ENCODE results near the gene ZP3. TPM values are rescaled to one million over a fixed set of nuclear protein-coding genes. Genes with fewer than 3 reads are reported as not detected.
"Not testable (repeated sequence)": the region's sequence is repeated elsewhere in the genome, so short reads cannot be mapped to it uniquely, and the experiment has no call there.

ZP3 gene
- total and polyA plus RNA-seq, 4 donors: 0.38 to 3.2 (median 1.8) TPM

DNA sequence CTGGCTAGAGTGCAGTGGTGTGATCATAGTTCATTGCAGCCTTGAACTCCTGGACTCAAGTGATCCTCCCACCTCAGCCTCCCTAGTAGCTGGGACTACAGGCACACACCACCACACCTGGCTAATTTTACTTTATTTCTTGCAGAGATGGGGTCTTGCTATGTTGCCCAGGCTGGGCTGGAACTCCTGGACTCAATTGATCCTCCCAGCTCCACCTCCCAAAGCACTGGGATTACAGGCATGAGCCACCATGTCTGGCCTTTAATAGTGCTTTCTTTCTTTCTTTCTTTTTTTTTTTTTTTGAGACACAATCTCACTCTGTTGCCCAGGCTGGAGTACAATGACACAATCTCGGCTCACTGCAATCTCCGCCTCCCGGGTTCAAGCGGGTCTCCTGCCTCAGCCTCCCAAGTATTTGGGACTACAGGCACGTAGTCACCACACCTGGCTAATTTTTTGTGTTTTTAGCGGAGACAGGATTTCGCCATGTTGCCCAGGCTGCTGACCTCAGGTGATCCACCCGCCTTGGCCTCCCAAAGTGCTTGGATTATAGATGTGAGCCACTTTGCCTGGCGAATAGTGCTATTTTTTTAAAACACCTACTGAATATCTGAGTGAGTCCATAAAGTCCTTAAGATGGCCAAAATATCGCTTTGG lies 7.0 kb upstream of the ZP3 start:
- H3K9me3 ChIP-seq (ENCODE audit: control insufficient read depth, low read length); intact Hi-C loops (cut with DNase I); H3K27me3 ChIP-seq (ENCODE audit: control insufficient read depth in 1 of 2, insufficient read depth in 2 of 2, low read length in 1 of 2); H3K36me3 ChIP-seq (ENCODE audit: control insufficient read depth in 1 of 2, insufficient read depth in 2 of 2, low read length in 1 of 2); ATAC-seq (ENCODE audit: low FRiP score); H3K27ac ChIP-seq (ENCODE audit: low read depth in 1 of 2, low read length in 2 of 2); H3K4me1 ChIP-seq (ENCODE audit: control insufficient read depth in 1 of 2, insufficient read depth in 2 of 2, low read length in 2 of 2); H3K4me3 ChIP-seq (ENCODE audit: low read length in 2 of 2): not testable (repeated sequence)
- peak in 1 of 2 donors; percentile 24 for DNase-seq
- 86 to 91% methylated on average over 10 of the region's 10 CpGs for WGBS, 2 donors

DNA sequence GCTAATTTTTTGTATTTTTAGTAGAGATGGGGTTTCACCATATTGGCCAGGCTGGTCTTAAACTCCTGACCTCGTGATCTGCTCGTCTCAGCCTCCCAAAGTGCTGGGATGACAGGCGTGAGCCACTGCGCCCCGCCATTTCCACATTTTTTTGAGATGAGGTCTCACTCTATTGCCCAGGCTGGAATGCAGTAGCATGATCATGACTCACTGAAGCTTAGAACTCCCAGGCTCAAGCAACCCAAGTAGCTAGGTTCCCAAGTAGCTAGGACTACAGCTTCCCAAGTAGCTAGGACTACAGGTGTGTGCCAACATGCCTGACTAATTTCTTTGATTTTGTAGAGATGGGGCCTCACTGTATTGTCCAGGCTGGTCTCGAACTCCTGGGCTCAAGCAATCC lies 3.7 kb upstream of the ZP3 start:
- H3K9me3 ChIP-seq (ENCODE audit: control insufficient read depth, low read length); H3K27ac ChIP-seq (ENCODE audit: low read depth in 1 of 2, low read length in 2 of 2); H3K36me3 ChIP-seq (ENCODE audit: control insufficient read depth in 1 of 2, insufficient read depth in 2 of 2, low read length in 1 of 2); H3K4me1 ChIP-seq (ENCODE audit: control insufficient read depth in 1 of 2, insufficient read depth in 2 of 2, low read length in 2 of 2); H3K27me3 ChIP-seq (ENCODE audit: control insufficient read depth in 1 of 2, insufficient read depth in 2 of 2, low read length in 1 of 2); H3K4me3 ChIP-seq (ENCODE audit: low read length in 2 of 2); ATAC-seq (ENCODE audit: low FRiP score); intact Hi-C loops (cut with DNase I): not testable (repeated sequence)
- 66 to 67% methylated on average over 6 of the region's 6 CpGs for WGBS, 2 donors
- DNase-seq: peak in 1 of 2 donors; percentile 49

DNA sequence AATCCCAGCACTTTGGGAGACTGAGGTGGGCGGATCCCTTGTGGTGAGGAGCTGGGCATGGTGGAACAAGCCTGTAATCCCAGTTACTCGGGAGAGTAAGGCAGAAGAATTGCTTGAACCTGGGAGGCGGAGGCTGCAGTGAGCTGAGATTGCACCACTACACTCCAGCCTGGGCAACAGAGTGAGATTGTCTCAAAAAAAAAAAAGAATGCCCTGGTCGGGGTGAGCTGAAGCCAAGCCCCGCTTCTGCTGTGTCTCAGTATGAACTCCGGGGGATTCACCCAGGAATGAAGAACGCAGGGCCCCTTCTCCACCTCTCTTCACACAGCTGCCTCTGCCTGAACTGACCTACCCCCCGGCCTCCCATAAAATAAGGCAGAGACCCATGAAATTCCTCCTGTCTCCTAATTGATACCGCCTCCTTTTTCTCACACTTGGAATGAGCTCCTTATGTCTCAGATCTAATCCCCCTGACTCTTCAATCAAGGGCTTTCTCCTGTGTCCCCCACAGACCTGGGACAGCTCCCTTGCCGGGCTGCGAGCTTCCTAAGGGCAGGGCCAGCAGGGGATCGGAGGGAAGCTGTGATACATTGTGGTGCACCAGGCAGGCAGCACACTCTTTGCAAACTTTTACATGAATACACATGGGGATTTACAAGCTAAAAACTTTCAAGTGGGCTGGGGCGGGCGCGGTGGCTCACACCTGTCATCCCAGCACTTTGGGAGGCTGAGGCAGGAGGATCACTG lies 911 bp upstream of the ZP3 start:
- H3K4me1 ChIP-seq (ENCODE audit: control insufficient read depth in 1 of 2, insufficient read depth in 2 of 2, low read length in 2 of 2): no peaks in the 10 kb centered on the region
- H3K9me3 ChIP-seq (ENCODE audit: control insufficient read depth, low read length): no peaks in the 10 kb centered on the region
- intact Hi-C loops (cut with DNase I): no loop called here
- ATAC-seq (ENCODE audit: low FRiP score) (no peak), DNase-seq (peak in 1 of 2 donors; percentile 36)
- no peaks in the 10 kb centered on the region for H3K27me3 ChIP-seq (ENCODE audit: control insufficient read depth in 1 of 2, insufficient read depth in 2 of 2, low read length in 1 of 2)
- 46 to 56% methylated on average over 15 of the region's 15 CpGs for WGBS, 2 donors
- H3K36me3 ChIP-seq (ENCODE audit: control insufficient read depth in 1 of 2, insufficient read depth in 2 of 2, low read length in 1 of 2): no peaks in the 10 kb centered on the region
- no peak overlapping the region for H3K27ac ChIP-seq (ENCODE audit: low read depth in 1 of 2, low read length in 2 of 2)
- no peak overlapping the region for H3K4me3 ChIP-seq (ENCODE audit: low read length in 2 of 2)

DNA sequence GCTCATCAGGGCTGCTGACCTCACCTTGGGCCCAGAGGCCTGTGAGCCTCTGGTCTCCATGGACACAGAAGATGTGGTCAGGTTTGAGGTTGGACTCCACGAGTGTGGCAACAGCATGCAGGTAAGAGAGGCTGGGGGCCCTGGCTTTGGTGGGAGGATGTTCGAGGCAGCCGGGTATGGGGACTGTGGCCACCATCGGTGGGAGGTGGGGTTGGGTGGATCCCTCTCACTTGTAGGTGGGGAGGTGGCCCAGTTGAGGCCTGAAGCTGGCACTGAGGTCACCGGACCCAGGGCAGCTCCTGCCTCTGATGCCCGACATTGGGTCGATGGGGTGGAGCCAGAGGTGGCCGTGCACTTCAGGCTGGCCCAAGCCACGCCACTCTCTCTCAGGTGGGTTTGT lies 406 bp downstream of the ZP3 start:
- H3K27me3 ChIP-seq (ENCODE audit: control insufficient read depth in 1 of 2, insufficient read depth in 2 of 2, low read length in 1 of 2): no peaks in the 10 kb centered on the region
- intact Hi-C loops (cut with DNase I): no loop called here
- H3K9me3 ChIP-seq (ENCODE audit: control insufficient read depth, low read length): no peaks in the 10 kb centered on the region
- H3K4me1 ChIP-seq (ENCODE audit: control insufficient read depth in 1 of 2, insufficient read depth in 2 of 2, low read length in 2 of 2): no peaks in the 10 kb centered on the region
- no peaks in the 10 kb centered on the region for H3K36me3 ChIP-seq (ENCODE audit: control insufficient read depth in 1 of 2, insufficient read depth in 2 of 2, low read length in 1 of 2)
- peak in 1 of 2 donors; percentile 35 for DNase-seq
- 93 to 95% methylated on average over 9 of the region's 9 CpGs for WGBS, 2 donors
- ATAC-seq (ENCODE audit: low FRiP score): no peak
- no peak overlapping the region for H3K4me3 ChIP-seq (ENCODE audit: low read length in 2 of 2)
- H3K27ac ChIP-seq (ENCODE audit: low read depth in 1 of 2, low read length in 2 of 2): no peak overlapping the region

DNA sequence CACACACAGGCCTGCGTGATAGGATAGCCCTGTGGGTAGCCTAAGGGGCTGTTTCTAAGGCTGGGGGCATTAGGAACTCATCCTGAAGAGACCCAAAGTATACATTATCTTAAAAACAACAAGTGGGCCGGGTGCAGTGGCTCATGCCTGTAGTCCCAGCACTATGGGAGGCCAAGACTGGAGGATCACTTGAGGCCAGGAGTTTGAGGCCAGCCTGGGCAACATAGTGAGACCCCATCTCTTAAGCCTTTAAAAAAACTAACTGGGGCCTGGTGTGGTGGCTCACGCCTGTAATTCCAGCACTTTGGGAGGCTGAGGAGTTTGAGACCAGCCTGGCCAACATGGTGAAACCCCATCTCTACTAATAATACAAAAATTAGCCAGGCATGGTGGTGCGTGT lies 808 bp downstream of the ZP3 start:
- H3K27me3 ChIP-seq (ENCODE audit: control insufficient read depth in 1 of 2, insufficient read depth in 2 of 2, low read length in 1 of 2); H3K27ac ChIP-seq (ENCODE audit: low read depth in 1 of 2, low read length in 2 of 2); H3K4me3 ChIP-seq (ENCODE audit: low read length in 2 of 2); H3K4me1 ChIP-seq (ENCODE audit: control insufficient read depth in 1 of 2, insufficient read depth in 2 of 2, low read length in 2 of 2); intact Hi-C loops (cut with DNase I); H3K9me3 ChIP-seq (ENCODE audit: control insufficient read depth, low read length); ATAC-seq (ENCODE audit: low FRiP score); H3K36me3 ChIP-seq (ENCODE audit: control insufficient read depth in 1 of 2, insufficient read depth in 2 of 2, low read length in 1 of 2): not testable (repeated sequence)
- WGBS, 2 donors: 89 to 96% methylated on average over 4 of the region's 4 CpGs
- peak in 1 of 2 donors; percentile 12 for DNase-seq

DNA sequence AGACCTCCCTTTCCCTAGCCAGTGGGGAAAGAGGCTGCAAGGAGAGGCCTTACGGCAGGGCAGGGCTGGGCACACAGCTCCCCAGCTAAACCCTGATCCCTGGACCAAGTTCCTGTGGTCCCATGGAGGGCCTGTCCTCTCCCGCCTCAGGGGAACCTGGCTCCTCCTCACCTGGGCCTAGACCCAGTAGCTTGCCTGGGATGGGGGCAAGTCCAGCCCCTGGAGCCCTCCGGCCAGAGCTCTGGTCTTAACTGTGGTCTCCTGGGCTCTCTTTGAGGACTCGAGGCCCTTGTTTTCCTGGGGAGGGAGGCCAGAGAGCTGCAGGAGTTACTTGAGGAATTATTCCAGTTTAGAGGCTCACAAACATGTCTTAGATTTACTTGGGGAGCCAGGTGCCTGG lies 1.5 kb downstream of the ZP3 start:
- intact Hi-C loops (cut with DNase I): no loop called here
- 92 to 93% methylated on average over 4 of the region's 4 CpGs for WGBS, 2 donors

DNA sequence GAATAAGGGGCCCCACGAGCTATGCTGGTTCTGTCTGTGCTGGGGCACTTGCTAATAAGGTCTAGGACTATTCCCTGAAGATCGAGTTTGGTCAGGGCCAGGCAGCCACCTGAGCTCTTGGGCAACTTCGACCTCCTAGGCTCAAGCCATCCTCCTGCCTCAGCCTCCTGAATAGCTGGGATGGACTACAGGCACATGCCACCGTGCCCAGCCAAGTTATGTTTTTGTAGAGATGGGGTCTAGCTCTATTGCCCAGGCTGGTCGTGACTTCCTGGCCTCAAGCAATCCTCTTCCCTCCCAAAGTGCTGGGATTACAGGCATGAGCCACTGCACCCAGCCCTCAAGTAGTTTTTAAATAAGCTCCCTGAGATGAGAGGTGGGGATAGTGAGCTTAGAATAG lies 2.9 kb downstream of the ZP3 start:
- intact Hi-C loops (cut with DNase I): no loop called here
- WGBS, 2 donors: 90 to 92% methylated on average over 5 of the region's 5 CpGs

More for the DNA sequence above, 1.5 kb downstream of the ZP3 start:
- Histone ChIP-seq H3K9me3 (ENCODE audit: control insufficient read depth, low read length) (no peaks in the 10 kb centered on the region), H3K36me3 (ENCODE audit: control insufficient read depth in 1 of 2, insufficient read depth in 2 of 2, low read length in 1 of 2) (no peaks in the 10 kb centered on the region), H3K4me3 (ENCODE audit: low read length in 2 of 2) (no peak overlapping the region), H3K27me3 (ENCODE audit: control insufficient read depth in 1 of 2, insufficient read depth in 2 of 2, low read length in 1 of 2) (no peaks in the 10 kb centered on the region), H3K27ac (ENCODE audit: low read depth in 1 of 2, low read length in 2 of 2) (no peak overlapping the region), H3K4me1 (ENCODE audit: control insufficient read depth in 1 of 2, insufficient read depth in 2 of 2, low read length in 2 of 2) (no peaks in the 10 kb centered on the region)
- DNase-seq (peak; percentile 13 to 62), ATAC-seq (ENCODE audit: low FRiP score) (no peak)

DNA sequence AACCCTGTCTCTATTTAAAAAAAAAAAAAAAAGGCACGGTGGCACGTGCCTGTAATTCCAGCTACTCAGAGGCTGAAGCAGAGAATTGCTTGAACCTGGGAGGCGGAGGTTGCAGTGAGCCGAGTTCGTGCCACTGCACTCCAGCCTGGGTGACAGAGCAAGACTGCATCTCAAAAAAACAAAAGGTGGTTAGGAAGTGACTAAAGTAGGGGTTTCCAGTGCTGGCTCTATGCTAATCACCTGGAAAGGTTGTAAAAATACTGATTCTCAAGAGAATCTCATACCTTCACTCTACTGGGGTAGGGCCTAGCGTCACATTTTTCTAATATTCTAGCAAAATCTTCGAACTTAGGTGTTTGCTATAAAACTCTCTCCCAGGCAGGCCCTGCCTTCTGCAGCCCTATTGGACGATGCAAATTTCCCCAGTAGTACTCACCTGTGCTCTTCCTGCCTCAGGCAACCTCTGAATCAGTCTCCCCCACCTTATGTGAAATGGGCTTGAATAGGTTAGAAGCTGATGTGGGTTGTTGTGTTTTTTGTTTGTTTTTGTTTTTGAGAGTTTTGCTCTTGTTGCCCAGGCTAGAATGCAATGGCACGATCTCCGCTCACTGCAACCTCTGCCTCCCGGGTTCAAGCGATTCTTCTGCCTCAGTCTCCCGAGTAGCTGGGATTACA lies 3.5 kb downstream of the ZP3 start:
- WGBS, 2 donors: 88 to 92% methylated on average over 13 of the region's 13 CpGs
- no peaks in the 10 kb centered on the region for H3K27me3 ChIP-seq (ENCODE audit: control insufficient read depth in 1 of 2, insufficient read depth in 2 of 2, low read length in 1 of 2)
- intact Hi-C loops (cut with DNase I): no loop called here
- ATAC-seq (ENCODE audit: low FRiP score) (no peak), DNase-seq (no peak)
- H3K4me1 ChIP-seq (ENCODE audit: control insufficient read depth in 1 of 2, insufficient read depth in 2 of 2, low read length in 2 of 2): no peaks in the 10 kb centered on the region
- H3K27ac ChIP-seq (ENCODE audit: low read depth in 1 of 2, low read length in 2 of 2): no peak overlapping the region
- H3K4me3 ChIP-seq (ENCODE audit: low read length in 2 of 2): no peak overlapping the region
- H3K9me3 ChIP-seq (ENCODE audit: control insufficient read depth, low read length): no peaks in the 10 kb centered on the region
- no peaks in the 10 kb centered on the region for H3K36me3 ChIP-seq (ENCODE audit: control insufficient read depth in 1 of 2, insufficient read depth in 2 of 2, low read length in 1 of 2)

More for the DNA sequence above, 2.9 kb downstream of the ZP3 start:
- DNase-seq (peak; percentile 13 to 30), ATAC-seq (ENCODE audit: low FRiP score) (no peak)
- Histone ChIP-seq H3K4me3 (ENCODE audit: low read length in 2 of 2) (no peak overlapping the region), H3K27ac (ENCODE audit: low read depth in 1 of 2, low read length in 2 of 2) (no peak overlapping the region), H3K27me3 (ENCODE audit: control insufficient read depth in 1 of 2, insufficient read depth in 2 of 2, low read length in 1 of 2) (no peaks in the 10 kb centered on the region), H3K36me3 (ENCODE audit: control insufficient read depth in 1 of 2, insufficient read depth in 2 of 2, low read length in 1 of 2) (no peaks in the 10 kb centered on the region), H3K4me1 (ENCODE audit: control insufficient read depth in 1 of 2, insufficient read depth in 2 of 2, low read length in 2 of 2) (no peaks in the 10 kb centered on the region), H3K9me3 (ENCODE audit: control insufficient read depth, low read length) (no peaks in the 10 kb centered on the region)

Data from aorta (tissue), 5 donors.